ENCODE measurements around the gene ETFBKMT. TPM values are rescaled to one million over a fixed set of nuclear protein-coding genes. Genes with fewer than 3 reads are reported as not detected.

ETFBKMT gene
- polyA plus RNA-seq, 1 of the 3 experiments (the other 2 are of a cell fraction) = 1.6 TPM

GRCh38 chr12:31641509-31642090, 17.9 kb upstream of the ETFBKMT start:
- 86% methylated on average over 11 of the region's 11 CpGs for WGBS (ENCODE audit: low lambda C conversion rate)
- Histone ChIP-seq H3K9me2 (no peaks in the 10 kb centered on the region), H3K27me3 (ENCODE audit: insufficient read depth) (no peaks in the 10 kb centered on the region), H2AFZ (ENCODE audit: low read depth) (no peak overlapping the region), H3K4me2 (no peak overlapping the region), H3K4me1 (ENCODE audit: control insufficient read depth in 1 of 2, insufficient read depth in 2 of 2, low read depth in 1 of 2, low read length in 1 of 2) (peaks cover 0 to 4% of the 10 kb centered on the region in 2 experiments; a peak in 1 of 4 replicates), H4K20me1 (ENCODE audit: insufficient read depth) (peaks cover 7% of the 10 kb centered on the region; the same call in 1 of the 2 replicates), H3K4me3 (ENCODE audit: low read depth in 2 of 2, low read length in 1 of 2) (no peak overlapping the region), H3K36me3 (replicated peaks in 1 of 2; ENCODE audit: control insufficient read depth in 1 of 2, insufficient read depth in 2 of 2, low read length in 1 of 2) (peaks cover 4 to 10% of the 10 kb centered on the region in 2 experiments), H3K79me2 (ENCODE audit: insufficient read depth) (peaks cover 40% of the 10 kb centered on the region; the same call in 1 of the 2 replicates), H3K9me3 (no peaks in the 10 kb centered on the region), H3K27ac (ENCODE audit: low read depth in 2 of 2, low read length in 1 of 2) (no peak overlapping the region), H3F3A (replicated peaks; ENCODE audit: insufficient read depth) (peaks cover 12% of the 10 kb centered on the region), H3K9ac (no peak overlapping the region)
- TF ChIP-seq RAD21 (IDR thresholded peaks at IDR 0.05; ENCODE audit: low read length) (no peak), RFX5 (IDR thresholded peaks at IDR 0.05; ENCODE audit: low read length) (no peak), PBX3 (IDR thresholded peaks at IDR 0.05) (no peak), MEF2A (IDR thresholded peaks at IDR 0.05; ENCODE audit: borderline replicate concordance, low read depth) (no peak), NFIC (IDR thresholded peaks at IDR 0.05; ENCODE audit: borderline replicate concordance) (no peak), TEAD4 (IDR thresholded peaks at IDR 0.05; ENCODE audit: borderline replicate concordance, insufficient read depth) (no peak), YY1 (IDR thresholded peaks at IDR 0.05; ENCODE audit: low read depth) (no peak), NRF1 (IDR thresholded peaks at IDR 0.05; ENCODE audit: low read depth, low read length) (no peak), POLR2AphosphoS5 (IDR thresholded peaks at IDR 0.05; ENCODE audit: low read depth, low read length) (no peak), RCOR1 (IDR thresholded peaks at IDR 0.05; ENCODE audit: low read length) (no peak), ELF1 (IDR thresholded peaks at IDR 0.05) (no peak), FOXM1 (IDR thresholded peaks at IDR 0.05; ENCODE audit: low read depth) (no peak), GATA2 (CRISPR knock-in tag; IDR thresholded peaks at IDR 0.05) (no peak), CHD2 (IDR thresholded peaks at IDR 0.05; ENCODE audit: low read length, partially characterized antibody) (no peak), MXI1 (IDR thresholded peaks at IDR 0.05; ENCODE audit: low read depth, low read length) (no peak), USF1 (IDR thresholded peaks at IDR 0.05; ENCODE audit: borderline replicate concordance, low read depth) (no peak), JUND (IDR thresholded peaks at IDR 0.05) (no peak)
- ChIA-PET CTCF (interaction anchor here (1.8 kb wide), 1 partner anchor 238 kb away, joined by 8 read pairs; no protein-coding TSS in a partner anchor), POLR2A (no interaction called here)
- no peak for DNase-seq

GRCh38 chr12:31644536-31644935, 15.0 kb upstream of the ETFBKMT start:
- no peak overlapping the region for H3K27ac ChIP-seq (ENCODE audit: low read depth in 2 of 2, low read length in 1 of 2)
- peaks cover 4 to 13% of the 10 kb centered on the region in 2 experiments for H3K36me3 ChIP-seq (replicated peaks in 1 of 2; ENCODE audit: control insufficient read depth in 1 of 2, insufficient read depth in 2 of 2, low read length in 1 of 2)
- H3K4me3 ChIP-seq (ENCODE audit: low read depth in 2 of 2, low read length in 1 of 2) = no peak overlapping the region
- H3K79me2 ChIP-seq (ENCODE audit: insufficient read depth) = peaks cover 69% of the 10 kb centered on the region
- H3K9me2 ChIP-seq = no peaks in the 10 kb centered on the region
- H3K9ac ChIP-seq = no peak overlapping the region
- H3K27me3 ChIP-seq (ENCODE audit: insufficient read depth) = no peaks in the 10 kb centered on the region
- peaks cover 5% of the 10 kb centered on the region for H3F3A ChIP-seq (replicated peaks; ENCODE audit: insufficient read depth)
- 75% methylated on average over 8 of the region's 8 CpGs for WGBS (ENCODE audit: low lambda C conversion rate)
- POLR2A ChIA-PET = no interaction called here
- no peaks in the 10 kb centered on the region for H4K20me1 ChIP-seq (ENCODE audit: insufficient read depth)
- no peak overlapping the region for H3K4me2 ChIP-seq
- CTCF ChIA-PET = interaction anchor here (3.6 kb wide), 1 partner anchor 242 kb away, joined by 20 read pairs; no protein-coding TSS in a partner anchor
- H3K9me3 ChIP-seq = no peaks in the 10 kb centered on the region
- no peak overlapping the region for H2AFZ ChIP-seq (ENCODE audit: low read depth)
- no peak for DNase-seq
- peaks cover 0 to 12% of the 10 kb centered on the region in 2 experiments; a peak in 1 of 4 replicates for H3K4me1 ChIP-seq (ENCODE audit: control insufficient read depth in 1 of 2, insufficient read depth in 2 of 2, low read depth in 1 of 2, low read length in 1 of 2)
- TF ChIP-seq MEF2A (IDR thresholded peaks at IDR 0.05; ENCODE audit: borderline replicate concordance, low read depth) (no peak), FOSL2 (IDR thresholded peaks at IDR 0.05; ENCODE audit: borderline replicate concordance, low read depth) (no peak), REST (IDR thresholded peaks at IDR 0.05; ENCODE audit: low read depth, low read length) (no peak), CTCF (IDR thresholded peaks at IDR 0.05) (no peak), SIN3A (IDR thresholded peaks at IDR 0.05; ENCODE audit: borderline replicate concordance, low read depth, low read length) (no peak), RCOR1 (IDR thresholded peaks at IDR 0.05; ENCODE audit: low read length) (no peak), MAX (IDR thresholded peaks at IDR 0.05; ENCODE audit: low read depth) (no peak), YY1 (IDR thresholded peaks at IDR 0.05; ENCODE audit: low read depth) (no peak), CHD2 (IDR thresholded peaks at IDR 0.05; ENCODE audit: low read length, partially characterized antibody) (no peak)
